Activated CD4-positive, CD25-positive, alpha-beta regulatory T cell treated with anti-CD3 and anti-CD28 coated beads, Interleukin-2, amount 50 U/mL, for 72 hours (primary cell): ENCODE data around the gene ITGBL1.
"Not testable (repeated sequence)": the region's sequence is repeated elsewhere in the genome, so short reads cannot be mapped to it uniquely, and the experiment has no call there.

ENCODE experiments used
- DNase-seq: peaks from one replicate; pipeline ENCODE4 v3.0.0; 2021

Gene ITGBL1

DNA sequence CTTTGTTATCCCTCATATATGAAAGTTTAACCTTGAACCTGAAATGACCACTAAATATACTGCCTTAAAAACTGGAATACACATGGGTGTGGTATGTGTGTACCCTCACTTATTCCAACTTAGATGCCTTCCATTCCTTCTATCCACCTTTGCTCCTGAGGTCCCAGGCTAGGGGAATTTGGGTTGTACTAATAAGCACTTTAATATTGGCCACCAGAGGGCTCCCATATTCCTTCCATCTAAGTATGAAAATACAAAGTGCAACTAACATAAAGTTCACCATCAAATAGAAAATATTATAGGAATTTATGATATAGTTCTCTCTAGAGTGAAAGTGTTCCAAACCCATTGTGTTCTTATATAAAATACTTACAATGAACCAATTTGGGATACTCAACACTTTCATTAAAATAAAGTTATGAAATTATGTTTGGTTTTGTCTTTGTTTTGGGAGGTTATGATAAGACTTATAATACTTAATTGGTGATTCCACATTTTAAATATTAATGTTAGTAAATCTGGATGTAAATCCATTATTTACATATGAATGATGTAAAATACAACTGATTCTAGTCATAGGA, 62.3 kb downstream of the ITGBL1 start:
- DNase-seq, result no peak

DNA sequence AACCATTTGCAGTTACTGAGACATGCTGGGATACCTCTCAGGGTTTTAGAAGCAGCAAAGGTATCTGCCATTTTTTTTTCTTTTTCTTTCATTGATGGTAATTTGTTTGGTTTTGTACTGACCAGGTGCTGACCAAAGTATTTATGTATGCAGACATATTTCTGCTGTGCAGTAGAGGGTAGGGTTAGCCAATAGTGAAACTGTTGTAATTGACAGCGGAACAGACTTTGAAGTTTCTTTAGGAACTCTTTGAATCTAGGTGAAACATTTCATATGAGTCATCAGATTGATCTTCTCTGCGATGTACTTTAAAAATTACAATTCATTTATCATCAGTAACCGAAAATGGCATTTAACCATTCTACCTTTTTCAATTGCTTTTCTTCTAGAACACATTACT, 63.0 kb downstream of the ITGBL1 start:
- DNase-seq, result no peak

DNA sequence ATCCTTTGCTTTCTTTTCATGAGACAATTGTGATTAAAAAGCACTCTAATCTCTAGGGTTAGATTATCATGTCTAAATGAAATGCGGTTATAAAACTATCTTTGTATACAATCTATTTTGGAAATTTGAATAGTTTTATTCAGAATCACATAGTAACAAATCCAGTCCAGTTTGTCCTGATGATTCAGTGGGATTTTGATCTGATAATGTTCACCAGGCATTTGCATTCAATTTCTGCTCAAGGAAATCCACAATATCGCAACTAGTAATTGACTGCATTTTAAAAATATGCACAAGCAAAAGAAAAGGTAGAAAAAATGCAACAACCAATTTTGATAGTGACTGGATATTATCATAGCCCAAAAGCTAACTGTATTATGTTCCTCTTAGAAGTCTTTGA, 63.8 kb downstream of the ITGBL1 start:
- no peak for DNase-seq

DNA sequence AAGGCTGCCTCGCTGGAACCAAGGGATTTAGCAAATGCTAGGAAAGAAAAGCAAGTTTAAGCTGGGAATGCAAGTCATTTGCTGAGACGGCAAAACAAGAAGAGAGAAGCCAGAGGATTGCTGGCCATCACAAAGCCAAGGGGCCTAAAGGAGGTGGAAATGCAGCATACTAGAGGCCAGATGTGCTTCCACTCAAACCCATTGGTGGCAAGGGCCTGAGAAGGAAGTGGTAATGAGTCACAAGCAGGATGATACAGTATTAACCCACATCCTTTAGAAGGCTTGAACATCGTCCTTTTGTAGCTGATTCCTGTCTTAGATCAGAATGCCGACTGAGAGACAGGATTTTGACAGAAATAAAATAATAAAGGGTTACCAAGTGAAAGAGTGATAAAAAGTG, 68.2 kb downstream of the ITGBL1 start:
- no peak for DNase-seq

DNA sequence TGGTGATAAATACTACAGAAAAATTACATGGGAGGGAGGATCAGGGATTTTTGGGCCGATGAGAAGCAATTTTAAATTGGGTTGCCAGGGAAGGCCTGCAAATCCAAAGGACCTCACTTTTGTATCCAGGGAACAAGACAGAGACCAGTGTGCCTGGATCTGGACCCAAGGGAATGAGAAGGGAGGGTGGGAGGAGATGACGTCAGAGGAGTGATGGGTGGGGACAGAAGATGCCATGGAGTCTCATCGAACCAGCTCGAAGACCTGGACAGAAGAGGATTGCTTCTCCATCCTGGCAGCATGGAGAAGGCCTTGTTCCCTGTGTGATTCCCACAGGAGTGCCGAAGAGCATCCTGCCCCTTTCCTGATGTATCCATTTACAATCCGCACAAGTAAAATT, 68.9 kb downstream of the ITGBL1 start:
- no peak for DNase-seq

DNA sequence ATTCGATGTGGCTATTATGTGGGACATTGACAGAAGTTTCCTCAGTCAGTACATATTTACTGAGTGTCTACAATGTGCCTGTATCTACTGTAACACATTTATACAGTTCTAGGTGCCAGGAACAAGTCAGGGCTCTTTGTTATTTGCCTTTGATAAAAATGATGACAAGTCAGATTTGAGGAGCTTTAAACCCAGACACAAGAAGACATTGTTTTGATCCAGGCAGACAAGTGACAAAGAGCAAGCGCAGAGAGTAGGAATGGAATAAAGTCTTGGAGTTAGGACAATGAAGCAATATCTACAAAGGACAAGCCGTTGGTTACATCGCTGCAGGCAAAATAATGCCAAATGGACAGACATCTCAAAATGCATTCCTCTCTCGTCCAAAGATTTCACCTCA, 70.1 kb downstream of the ITGBL1 start:
- no peak for DNase-seq

DNA sequence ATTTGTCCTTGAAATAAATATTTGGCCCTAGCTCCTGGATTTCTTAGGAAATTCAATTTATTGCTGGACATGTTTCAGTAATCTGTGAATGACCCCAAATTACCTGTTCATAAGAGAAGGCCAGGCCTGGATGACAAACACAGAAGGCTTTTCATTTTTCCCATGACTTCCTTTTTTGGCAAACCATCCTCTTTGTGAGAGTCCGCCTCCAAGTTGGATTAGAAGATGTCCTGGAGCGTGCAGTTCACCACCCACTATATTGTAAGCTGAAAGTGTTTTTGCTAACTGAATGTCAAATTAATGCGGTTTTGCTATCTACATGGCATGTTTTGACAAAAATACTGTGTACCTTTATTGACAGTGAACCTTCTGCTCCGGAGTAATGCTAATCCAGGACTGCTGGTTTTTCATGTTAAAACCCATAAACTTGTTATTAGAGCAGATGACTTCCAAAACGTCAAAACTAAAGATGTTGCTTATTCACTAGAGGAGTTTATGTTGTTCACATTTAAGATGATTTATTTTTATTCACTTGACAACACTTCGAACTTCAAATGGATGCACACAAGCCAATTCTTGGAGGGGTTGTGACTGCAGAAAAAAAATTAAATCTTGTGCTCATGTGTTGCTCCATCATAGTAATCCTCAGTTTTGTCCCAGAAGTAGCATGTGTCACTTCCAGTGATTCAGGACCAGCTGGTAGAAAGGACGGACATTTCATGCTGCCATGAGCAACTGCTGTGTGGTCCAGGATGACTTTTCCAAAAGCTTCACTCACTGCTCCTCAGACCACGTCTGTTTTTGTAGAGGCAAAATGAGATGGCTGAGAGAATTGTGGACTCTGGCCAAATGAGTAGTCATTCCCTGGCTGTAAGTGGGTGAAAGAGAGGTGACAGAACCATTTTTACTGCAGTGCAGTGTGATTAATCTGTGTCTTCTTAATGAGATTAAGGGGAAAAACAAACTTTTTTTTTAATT, 71.0 kb downstream of the ITGBL1 start:
- DNase-seq, result no peak

DNA sequence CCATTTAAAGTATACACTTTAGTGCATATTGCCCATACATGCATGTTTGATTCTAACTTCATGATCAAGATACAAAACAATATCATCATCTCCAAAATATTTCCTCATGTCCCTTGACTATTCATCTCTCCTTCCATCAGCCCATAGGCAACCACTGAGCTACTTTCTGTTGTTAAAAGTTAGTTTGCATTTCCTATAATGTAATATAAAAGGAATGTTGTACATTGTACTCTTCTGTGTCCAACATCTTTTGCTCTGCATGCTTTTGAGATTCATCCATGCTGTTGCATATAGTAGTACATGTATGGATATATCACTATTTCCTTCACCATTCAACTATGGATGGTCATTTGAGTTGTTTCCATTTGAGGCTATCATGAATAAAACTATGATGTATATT, 74.7 kb downstream of the ITGBL1 start:
- no peak for DNase-seq

DNA sequence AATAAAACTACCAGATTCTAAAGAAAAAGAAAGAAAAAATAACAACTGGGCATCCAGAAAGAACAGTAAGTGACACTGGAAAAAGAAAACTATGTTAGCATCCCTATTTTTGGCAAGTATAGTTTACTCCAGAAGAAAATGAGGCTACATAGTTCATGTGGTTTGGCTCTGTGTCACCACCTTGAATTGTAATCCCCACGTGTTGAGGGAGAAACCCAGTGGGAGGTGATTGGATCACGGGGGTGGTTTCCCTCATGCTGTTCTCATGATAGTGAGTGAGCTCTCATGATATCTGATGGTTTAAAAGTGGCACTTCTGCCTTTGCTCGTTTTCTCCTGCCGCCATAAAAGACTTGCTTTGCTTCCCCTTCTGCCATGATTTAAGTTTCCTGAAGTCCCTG, 76.9 kb downstream of the ITGBL1 start:
- no peak for DNase-seq

DNA sequence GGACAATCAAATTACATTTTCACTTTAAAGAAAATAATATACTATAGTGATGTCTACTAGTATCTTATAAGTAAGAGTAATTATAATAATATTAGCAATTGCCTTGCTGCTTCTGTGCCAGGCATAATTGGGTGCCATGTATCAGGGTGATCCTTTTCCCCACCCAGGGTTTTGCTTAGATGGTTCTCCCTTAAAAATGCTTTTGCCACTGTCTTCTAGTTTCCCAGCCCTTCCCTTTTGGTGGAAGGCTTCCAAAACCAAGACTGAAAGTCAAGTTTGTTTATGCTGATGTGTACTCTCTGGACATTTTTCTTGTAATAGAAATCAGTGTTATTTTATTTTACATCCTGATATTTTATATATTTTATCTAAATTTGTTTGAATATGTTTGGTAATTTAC, 77.8 kb downstream of the ITGBL1 start:
- no peak for DNase-seq

DNA sequence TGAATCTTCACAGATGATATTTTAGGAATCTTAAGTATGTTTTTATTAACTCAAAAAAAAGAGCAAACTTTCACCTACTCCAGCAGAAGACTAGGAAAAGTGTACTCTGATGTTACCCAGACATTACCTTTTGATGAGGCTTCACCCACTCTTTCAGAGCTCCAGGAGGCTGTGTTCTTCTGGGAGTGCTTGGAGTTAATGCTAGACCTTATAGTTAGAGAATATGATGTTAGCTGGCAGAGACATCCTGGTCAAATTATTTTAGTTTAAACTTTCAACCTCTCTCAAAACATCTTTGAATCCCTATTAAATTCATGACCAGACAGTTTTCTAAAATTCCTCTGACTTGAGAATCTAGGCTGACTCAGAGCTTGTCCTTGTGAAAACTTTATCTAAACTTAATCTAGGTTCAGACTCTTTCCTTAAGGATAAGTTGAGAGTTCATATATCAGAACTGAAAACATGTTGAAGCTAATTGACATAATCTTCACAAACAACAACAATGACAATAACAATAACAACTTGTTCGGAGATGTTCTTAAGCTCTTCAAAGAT, 82.8 kb downstream of the ITGBL1 start:
- no peak for DNase-seq

DNA sequence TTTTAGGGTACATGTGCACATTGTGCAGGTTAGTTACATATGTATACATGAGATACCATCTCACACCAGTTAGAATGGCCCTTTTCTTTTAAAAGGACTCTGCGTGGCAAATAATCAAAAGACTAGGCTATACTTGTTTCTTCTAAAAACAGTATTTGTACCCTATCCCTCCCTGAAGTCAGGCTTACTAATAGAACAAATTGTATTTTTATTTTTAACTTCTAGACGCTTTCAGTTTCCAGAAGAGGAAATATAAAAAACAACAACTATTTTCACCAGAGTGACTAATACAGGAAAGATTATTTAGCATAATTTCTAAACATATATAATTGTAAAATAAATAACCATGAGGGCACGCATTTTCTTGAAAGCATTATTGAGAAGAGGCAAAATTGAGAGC, 83.6 kb downstream of the ITGBL1 start:
- DNase-seq, result no peak

DNA sequence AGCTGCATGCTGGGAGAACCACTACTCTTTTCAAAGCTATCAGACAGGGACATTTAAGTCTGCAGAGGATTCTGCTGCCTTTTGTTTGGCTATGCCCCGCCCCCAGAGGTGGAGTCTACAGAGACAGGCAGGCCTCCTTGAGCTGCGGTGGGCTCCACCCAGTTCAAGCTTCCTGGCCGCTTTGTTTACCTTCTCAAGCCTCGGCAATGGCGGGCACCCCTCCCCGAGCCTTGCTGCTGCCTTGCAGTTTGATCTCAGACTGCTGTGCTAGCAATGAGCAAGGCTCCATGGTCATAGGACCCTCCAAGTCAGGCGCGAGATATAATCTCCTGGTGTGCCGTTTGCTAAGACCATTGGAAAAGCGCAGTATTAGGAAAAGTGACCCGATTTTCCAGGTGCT, 92.1 kb downstream of the ITGBL1 start:
- not testable (repeated sequence) for DNase-seq

DNA sequence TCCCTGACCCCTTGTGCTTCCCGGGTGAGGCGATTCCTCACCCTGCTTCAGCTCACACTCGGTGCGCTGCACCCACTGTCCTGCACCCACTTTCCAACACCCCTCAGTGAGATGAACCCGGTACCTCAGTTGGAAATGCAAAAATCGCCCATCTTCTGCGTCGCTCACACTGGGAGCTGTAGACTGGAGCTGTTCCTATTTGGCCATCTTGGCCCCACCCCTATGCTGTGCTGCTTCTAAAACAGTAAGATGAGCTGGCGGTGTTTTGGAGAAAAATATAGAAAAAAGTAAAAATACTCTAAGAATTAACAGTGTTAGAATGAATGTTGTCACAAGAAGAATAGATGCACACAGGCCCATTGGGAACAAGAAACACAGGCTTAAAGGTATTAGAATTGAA, 92.5 kb downstream of the ITGBL1 start:
- DNase-seq, result no peak

DNA sequence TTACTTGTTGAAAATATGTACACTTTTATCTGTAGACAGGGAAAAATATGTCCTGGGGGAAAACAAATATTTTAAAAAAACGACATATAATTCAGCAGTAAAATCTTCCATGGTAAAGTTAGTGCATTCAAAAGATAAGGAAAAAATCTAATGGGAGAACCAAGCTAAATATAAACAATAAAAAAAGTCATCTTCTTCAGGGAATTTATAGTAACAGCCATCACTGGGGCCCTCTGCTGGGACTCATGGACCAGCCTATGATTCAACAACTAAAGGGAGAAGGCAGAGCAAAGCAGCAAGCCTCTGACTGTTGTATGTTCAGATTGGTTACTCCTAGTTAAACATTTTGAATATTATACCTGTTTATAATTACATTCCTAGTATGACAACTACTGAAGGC, 93.0 kb downstream of the ITGBL1 start:
- no peak for DNase-seq

DNA sequence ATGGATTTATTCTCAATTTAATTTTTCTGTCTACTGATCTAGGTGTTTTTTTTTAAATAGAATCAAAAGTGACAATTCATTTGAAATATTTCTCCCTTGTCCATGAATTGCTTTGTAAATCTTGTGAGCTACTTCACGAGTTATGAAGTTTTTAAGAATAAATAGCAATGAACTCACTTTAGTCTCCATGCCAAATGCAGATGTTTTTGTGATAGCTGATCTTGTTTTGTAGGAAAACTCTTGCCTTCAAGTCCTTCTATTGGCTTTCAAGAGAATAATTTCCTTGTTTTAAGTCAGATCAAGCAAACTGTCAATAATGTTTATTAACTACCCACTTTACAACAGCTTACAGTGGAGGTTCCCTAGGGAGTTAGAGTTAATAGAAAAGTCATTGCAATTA, 99.8 kb downstream of the ITGBL1 start:
- no peak for DNase-seq

DNA sequence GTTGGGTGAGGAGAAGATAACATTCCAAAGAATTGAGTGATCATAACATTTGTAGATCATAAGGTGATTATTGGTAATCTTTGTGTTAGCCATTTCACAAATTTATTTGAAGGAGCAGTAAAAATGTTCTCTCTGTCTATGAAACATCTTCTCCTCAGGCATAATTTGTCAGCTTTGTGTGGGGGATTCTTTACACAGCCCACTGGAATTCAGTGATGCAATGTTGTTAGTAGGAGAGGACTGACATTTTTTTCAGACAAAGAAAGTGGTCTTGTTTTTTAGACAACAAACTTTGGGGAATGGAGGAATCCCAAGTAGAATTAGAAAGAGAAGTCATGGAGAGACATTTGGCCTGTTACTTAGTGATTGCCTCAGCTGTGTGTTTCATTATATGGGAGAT, 100.3 kb downstream of the ITGBL1 start:
- no peak for DNase-seq

DNA sequence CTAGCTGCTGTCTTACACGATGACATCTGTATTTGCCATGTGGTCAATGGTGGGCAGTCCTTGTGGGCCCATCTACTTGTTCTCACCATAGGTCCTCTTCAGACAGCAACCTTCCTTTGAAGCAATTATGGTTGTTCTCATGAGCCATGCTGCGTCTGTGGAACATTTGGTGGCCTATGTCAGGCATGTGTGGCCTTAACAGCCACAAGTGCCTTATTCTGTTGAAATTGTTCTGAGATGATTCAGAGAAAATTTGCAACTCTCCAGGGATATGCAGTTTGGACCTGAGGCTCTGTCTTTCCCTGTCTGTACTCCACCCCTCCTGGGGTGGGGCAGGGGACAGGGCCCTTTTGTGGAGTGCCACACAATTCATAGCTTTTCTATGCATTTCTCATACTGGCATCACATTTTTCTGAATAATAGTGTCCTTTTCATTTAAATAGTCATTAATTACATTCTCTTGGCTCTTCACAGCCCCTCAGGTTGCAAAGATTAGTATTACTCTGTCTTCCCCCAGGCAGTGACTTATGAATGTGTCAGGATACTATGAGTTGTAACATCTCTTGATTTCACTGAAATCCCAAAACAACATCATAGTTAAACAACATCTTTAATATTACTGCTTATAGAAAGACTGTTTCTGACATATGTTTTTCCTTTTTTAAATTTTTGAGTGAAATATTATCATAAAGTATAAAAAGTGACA, 102.1 kb downstream of the ITGBL1 start:
- DNase-seq, result no peak

DNA sequence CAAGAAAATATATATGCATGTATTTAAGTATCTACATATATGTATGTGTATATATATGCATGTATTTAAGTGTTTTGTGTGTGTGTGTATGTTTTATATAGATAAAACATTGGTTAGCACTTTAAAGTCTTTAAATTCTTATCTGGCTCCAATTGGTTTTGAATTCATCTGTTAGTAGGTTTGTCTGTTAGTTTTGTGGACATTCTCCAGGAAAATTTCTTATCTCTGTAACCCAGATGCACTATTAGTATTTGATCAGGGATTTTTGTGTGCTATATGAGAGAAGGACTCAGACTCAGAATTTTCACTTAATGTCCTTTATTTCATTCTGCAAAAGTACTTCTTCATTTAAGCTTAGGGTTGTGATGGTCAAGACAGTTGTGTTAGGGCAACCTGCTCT, 103.1 kb downstream of the ITGBL1 start:
- no peak for DNase-seq

DNA sequence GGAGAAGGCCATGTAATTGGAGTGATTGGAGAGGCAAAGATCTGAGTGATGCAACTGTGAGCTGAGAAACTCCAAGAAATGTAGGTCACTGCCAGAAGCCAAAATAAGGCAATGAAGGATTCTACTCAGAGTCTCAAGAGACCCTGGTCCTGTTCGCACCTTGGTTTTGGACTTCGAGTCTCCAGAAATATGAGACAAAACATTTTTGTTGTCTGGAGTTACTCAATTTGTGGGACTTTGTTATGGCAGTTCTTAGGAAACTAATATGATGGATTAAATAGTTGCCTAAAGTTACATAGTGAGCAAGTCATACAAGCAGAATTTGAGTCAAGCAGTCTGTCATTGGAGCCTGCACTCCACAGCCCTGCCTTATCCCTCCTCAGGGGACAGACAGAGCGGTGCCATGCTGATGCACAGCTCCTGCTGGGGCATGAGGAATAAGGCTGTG, 104.2 kb downstream of the ITGBL1 start:
- no peak for DNase-seq

DNA sequence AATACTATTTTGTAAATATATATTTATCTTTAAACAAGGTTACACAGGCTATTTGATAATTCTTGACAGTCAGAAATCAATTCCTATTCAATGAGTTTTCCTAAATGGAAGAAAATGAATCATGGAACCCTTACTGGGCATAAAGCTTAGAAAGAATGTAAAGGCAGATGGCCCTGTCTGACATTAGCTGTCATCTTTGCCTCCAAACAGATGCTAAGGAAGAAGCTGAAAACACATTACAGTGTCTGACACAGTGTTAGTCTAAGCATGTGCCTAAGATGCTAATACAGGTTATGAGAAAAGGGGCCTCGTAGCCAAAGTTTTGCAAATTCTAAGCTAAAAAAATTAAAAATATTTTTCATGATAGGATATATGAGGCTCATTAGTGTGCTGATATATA, 112.8 kb downstream of the ITGBL1 start:
- DNase-seq, result no peak

DNA sequence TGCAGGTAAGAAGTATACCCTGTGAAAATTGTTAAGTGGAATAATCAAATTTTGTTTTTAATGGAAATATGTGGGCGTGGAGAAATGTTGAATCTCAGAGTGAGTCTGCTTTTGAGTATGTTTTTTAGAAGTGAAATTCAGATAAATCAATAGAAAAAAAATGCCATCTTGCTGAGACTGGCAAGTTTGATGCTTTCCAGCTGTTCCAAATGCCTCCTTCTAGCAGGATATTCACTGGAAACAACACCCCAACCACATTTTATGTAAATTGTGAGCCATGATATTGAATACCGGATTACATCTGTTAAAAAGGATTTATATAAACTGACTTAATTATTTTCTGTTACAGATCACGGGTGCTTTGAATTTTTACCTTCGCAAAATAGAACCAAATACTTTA, 115.4 kb downstream of the ITGBL1 start:
- no peak for DNase-seq

DNA sequence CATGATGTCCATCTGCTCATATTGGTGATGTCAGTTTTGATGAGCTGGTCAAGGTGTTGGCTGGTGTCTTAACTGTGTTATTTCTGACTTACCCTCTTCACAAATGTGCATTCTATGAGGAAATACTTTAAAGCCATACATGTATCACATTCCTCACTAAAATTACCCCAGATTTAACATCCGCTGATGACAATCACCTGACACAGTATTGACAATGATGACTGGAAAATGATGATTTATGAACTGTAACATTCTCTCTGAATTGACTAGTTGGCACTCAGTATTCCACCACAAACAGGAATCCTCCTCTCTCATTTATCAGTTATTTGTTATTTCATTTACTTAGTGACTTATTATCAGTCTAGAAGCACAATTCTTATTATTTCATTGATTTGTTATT, 117.3 kb downstream of the ITGBL1 start:
- no peak for DNase-seq

DNA sequence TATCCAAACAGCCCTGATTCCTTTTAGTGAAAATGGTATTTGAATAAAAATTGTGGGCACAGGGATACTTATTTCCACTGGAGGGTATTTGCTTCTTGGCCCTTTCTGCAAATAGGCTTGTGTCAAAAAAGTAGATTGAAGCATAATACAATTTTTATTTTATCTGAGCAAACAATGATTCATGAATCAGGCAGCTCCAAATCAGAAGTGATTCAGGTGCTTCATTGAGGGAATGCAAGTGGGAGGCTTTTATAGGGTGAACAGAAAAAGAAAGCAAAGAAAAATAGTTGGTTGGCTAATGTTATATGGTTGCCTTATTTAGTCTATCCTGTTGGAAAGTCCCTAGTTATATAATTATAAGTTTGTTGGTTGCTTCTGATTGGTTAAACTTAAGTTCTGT, 117.9 kb downstream of the ITGBL1 start:
- DNase-seq, result no peak
